SU-DHL-6 (cell line): Measurements from ENCODE around the gene HSF5.
A peak's percentile ranks its signal among the peaks of the same experiment; 100 is the strongest.

Experiments used
- H2AFZ ChIP-seq: fragments of 200-600 bp; sonication (generic); 2 replicates; pipeline ENCODE4 v1.6.1; 2014; ENCODE audit warnings: low read depth, mild to moderate bottlenecking, moderate library complexity, mixed read lengths, antibody characterized with exemption, low read length; ENCODE audit not compliant: severe bottlenecking
- H3F3A ChIP-seq: fragments of 200-600 bp; shearing (Covaris generic); 2 replicates; pipeline ENCODE4 v1.6.0; 2016; ENCODE audit warnings: antibody characterized with exemption, mild to moderate bottlenecking; ENCODE audit not compliant: insufficient read depth
- H3K27ac ChIP-seq: fragments of 200-600 bp; sonication (generic); 2 replicates; pipeline ENCODE4 v1.5.1; 2016; ENCODE audit warnings: low read depth, mild to moderate bottlenecking, low read length, moderate library complexity, mixed read lengths
- H3K27me3 ChIP-seq: fragments of 200-600 bp; sonication (generic), shearing (Covaris generic); 2 replicates; pipeline ENCODE4 v1.6.0; 2014; ENCODE audit warnings: mild to moderate bottlenecking, low read length
- H3K36me3 ChIP-seq: fragments of 200-600 bp; sonication (generic); 2 replicates; pipeline ENCODE4 v1.6.1; 2014; ENCODE audit warnings: mild to moderate bottlenecking, low read length, mixed read lengths
- H3K4me2 ChIP-seq: fragments of 300-600, 200-600 bp; shearing (Covaris generic), sonication (generic); 2 replicates; pipeline ENCODE4 v1.6.0; 2014; ENCODE audit warnings: low read length, low read depth, mild to moderate bottlenecking; ENCODE audit not compliant: poor library complexity, severe bottlenecking
- H3K4me3 ChIP-seq: fragments of 200-600 bp; sonication (generic); 2 replicates; pipeline ENCODE4 v1.5.1; 2014; ENCODE audit warnings: antibody characterized with exemption, low read length, mild to moderate bottlenecking, mixed read lengths; ENCODE audit not compliant: insufficient read depth, poor library complexity, severe bottlenecking
- H3K79me2 ChIP-seq: fragments of 200-600 bp; sonication (generic); 2 replicates; pipeline ENCODE4 v1.6.1; 2014; ENCODE audit warnings: mild to moderate bottlenecking, low read length, moderate library complexity; ENCODE audit not compliant: insufficient read depth
- H3K9ac ChIP-seq: fragments of 200-600 bp; sonication (generic); 2 replicates; pipeline ENCODE4 v1.7.0; 2014; ENCODE audit warnings: mild to moderate bottlenecking, low read length
- H3K9me2 ChIP-seq: fragments of 200-600 bp; sonication (generic); replicated peaks from 2 replicates; pipeline ENCODE4 v1.6.1; 2014; ENCODE audit warnings: low read length; ENCODE audit not compliant: insufficient read depth
- H3K9me3 ChIP-seq: fragments of 200-600 bp; sonication (generic); 2 replicates; pipeline ENCODE4 v1.6.1; 2014; ENCODE audit warnings: low read length, mixed read lengths; ENCODE audit not compliant: insufficient read depth
- H4K20me1 ChIP-seq: fragments of 200-600 bp; sonication (generic); 2 replicates; pipeline ENCODE4 v1.6.1; 2014; ENCODE audit warnings: low read depth, mild to moderate bottlenecking, antibody characterized with exemption, low read length, moderate library complexity, mixed read lengths
- EZH2phosphoT487 ChIP-seq: fragments of 200-600 bp; sonication (generic), shearing (Covaris generic); conservative IDR thresholded peaks from 2 replicates; pipeline ENCODE4 v1.6.1; 2018; ENCODE audit warnings: mild to moderate bottlenecking, antibody characterized with exemption, low read length, moderate library complexity, mixed read lengths
- TF ChIP-seq, protein P1 (sequence below): fragments of 200-600 bp; sonication (generic); IDR thresholded peaks from one replicate; pipeline ENCODE4 v1.5.1; 2017; ENCODE audit warnings: antibody characterized with exemption, mild to moderate bottlenecking, low read length, moderate library complexity; ENCODE audit not compliant: insufficient read depth, poor library complexity, severe bottlenecking

Gene HSF5

DNA sequence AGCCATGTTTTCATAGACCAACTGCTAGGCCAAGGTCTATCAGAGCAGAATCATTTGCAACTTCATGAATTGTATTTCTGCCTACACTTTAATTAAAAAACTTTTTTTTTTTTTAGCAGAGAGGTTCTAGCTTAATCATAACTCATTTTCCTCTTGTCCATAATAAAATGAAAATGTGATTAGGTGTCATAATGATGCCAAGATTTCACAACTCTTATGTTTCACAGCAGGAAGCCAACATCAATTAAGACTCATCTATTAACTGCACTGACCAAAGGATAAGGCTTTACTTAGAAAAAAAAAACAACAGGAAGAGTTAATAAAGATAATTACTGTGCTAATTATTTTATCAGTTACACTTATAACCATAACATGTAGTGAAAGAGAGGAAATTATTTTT, 52.0 kb downstream of the HSF5 start:
- H3K9me3 ChIP-seq: no peaks in the 10 kb centered on the region
- no peaks in the 10 kb centered on the region for H3K9me2 ChIP-seq
- no peaks in the 10 kb centered on the region for H3F3A ChIP-seq
- H3K79me2 ChIP-seq: no peaks in the 10 kb centered on the region
- no peak overlapping the region for H3K4me3 ChIP-seq
- TF ChIP-seq, protein P1, sequence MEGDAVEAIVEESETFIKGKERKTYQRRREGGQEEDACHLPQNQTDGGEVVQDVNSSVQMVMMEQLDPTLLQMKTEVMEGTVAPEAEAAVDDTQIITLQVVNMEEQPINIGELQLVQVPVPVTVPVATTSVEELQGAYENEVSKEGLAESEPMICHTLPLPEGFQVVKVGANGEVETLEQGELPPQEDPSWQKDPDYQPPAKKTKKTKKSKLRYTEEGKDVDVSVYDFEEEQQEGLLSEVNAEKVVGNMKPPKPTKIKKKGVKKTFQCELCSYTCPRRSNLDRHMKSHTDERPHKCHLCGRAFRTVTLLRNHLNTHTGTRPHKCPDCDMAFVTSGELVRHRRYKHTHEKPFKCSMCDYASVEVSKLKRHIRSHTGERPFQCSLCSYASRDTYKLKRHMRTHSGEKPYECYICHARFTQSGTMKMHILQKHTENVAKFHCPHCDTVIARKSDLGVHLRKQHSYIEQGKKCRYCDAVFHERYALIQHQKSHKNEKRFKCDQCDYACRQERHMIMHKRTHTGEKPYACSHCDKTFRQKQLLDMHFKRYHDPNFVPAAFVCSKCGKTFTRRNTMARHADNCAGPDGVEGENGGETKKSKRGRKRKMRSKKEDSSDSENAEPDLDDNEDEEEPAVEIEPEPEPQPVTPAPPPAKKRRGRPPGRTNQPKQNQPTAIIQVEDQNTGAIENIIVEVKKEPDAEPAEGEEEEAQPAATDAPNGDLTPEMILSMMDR: no peak
- no peak for TF ChIP-seq EZH2phosphoT487
- no peak overlapping the region for H3K4me2 ChIP-seq
- H3K27ac ChIP-seq: no peak overlapping the region
- H3K36me3 ChIP-seq: no peaks in the 10 kb centered on the region
- H3K27me3 ChIP-seq: no peaks in the 10 kb centered on the region
- H3K9ac ChIP-seq: no peak overlapping the region
- no peaks in the 10 kb centered on the region for H4K20me1 ChIP-seq
- H2AFZ ChIP-seq: no peak overlapping the region

DNA sequence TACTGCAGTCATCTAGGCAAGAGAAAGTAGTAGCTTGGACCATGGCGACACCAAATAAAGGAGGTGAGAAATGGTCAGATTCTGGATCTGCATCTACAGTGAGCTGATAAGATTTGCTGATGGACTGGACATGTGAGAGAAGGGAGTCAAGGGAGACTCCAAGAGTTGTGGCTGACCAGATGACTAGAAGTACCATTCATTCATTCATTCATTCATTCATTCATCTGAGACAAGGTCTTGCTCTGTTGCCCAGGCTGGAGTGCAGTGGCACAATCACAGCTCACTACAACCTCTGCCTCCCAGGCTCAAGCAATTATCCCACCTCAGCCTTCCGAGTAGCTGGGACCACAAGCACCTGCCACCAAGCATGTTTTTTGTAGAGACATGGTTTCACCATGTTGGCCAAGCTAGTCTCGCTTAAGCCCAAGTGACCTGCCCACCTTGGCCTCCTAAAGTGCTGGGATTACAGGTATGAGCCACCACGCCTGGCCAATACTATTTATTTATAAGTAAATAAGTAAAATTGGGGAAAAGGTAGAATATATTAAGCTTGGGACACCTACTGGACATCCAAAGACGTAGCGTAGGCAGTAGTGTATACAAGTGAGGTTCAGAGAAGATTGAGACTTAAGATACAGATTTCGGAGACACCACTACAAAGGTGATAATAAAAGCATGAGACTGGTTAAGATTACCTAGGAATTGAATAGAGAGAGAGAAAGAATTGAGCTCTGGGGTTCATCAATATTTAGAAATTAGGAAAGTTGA, 55.2 kb downstream of the HSF5 start:
- no peak for TF ChIP-seq EZH2phosphoT487
- TF ChIP-seq, protein P1: no peak
- H3K4me2 ChIP-seq: no peak overlapping the region
- no peak overlapping the region for H3K4me3 ChIP-seq
- H3F3A ChIP-seq: no peaks in the 10 kb centered on the region
- H3K27ac ChIP-seq: no peak overlapping the region
- H3K27me3 ChIP-seq: no peaks in the 10 kb centered on the region
- H3K79me2 ChIP-seq: no peaks in the 10 kb centered on the region
- H3K36me3 ChIP-seq: no peaks in the 10 kb centered on the region
- no peak overlapping the region for H3K9ac ChIP-seq
- H3K9me3 ChIP-seq: no peaks in the 10 kb centered on the region
- H2AFZ ChIP-seq: no peak overlapping the region
- H4K20me1 ChIP-seq: no peaks in the 10 kb centered on the region
- no peaks in the 10 kb centered on the region for H3K9me2 ChIP-seq

DNA sequence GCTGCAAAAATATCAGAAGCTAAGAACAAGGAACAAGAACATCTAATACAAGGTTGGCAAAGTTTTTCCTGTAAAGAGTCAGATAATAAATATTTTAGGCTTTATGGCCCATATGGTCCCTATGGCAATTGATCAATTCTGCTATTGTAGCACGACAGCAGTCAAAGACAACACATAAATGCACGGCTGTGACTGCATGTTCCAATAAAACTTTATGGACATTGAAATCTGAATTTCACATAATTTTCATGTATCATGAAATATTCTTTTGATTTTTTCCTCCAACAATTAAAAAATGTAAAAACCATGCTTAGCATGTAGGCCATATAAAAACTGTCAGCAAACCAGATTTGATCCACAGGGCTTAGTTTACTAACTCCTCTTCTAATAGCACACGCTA, 60.4 kb downstream of the HSF5 start:
- Histone ChIP-seq H3K27me3 (no peaks in the 10 kb centered on the region), H3K27ac (no peak overlapping the region), H3F3A (no peaks in the 10 kb centered on the region), H3K9me3 (no peaks in the 10 kb centered on the region), H3K9ac (no peak overlapping the region), H2AFZ (peak overlapping the region; percentile 46), H3K9me2 (no peaks in the 10 kb centered on the region), H3K4me3 (no peak overlapping the region), H4K20me1 (no peaks in the 10 kb centered on the region), H3K4me2 (peak overlapping the region; percentile 22), H3K36me3 (no peaks in the 10 kb centered on the region), H3K79me2 (no peaks in the 10 kb centered on the region)
- TF ChIP-seq, protein P1: no peak
- TF ChIP-seq EZH2phosphoT487: no peak
